Measurements from ENCODE around the gene RNU6-8.

GRCh38 chr14:32251530-32251929 lies 48.5 kb upstream of the RNU6-8 start:
- no peak for TF ChIP-seq CTCF (IDR thresholded peaks at IDR 0.05; ENCODE audit: low read depth, low read length)
- no peak for TF ChIP-seq EZH2phosphoT487 (IDR thresholded peaks at IDR 0.05; ENCODE audit: low read depth)
